ENCODE results near the gene CCDC93. TPM values are rescaled to one million over a fixed set of nuclear protein-coding genes. Genes with fewer than 3 reads are reported as not detected.

Gene CCDC93
- total and polyA plus RNA-seq, 2 of the 4 experiments (the other 2 are of a cell fraction): 8.1 to 17.2 TPM

DNA sequence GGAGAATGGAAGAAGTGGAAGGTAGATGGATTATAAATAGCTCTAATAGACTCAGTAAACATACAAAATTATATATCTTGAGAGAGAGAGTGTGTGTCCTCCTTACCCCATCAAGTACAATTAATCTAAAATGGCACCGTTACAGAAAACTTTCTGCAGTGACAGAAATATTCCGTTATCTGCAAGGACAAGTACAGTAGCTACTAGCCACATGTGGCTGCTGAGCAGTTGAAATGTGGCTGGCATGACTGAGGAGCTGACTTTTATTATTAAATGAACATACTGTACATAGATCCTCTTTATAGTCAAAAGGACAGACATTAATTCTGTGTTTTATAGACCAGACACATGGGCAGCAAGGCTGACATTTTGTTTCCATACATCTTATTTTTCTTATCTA is 7.0 kb downstream of the CCDC93 start:
- in situ Hi-C loops (cut with MboI; ENCODE audit: low sequenced_read_pairs): no loop called here
- Histone ChIP-seq H2BK120ac (ENCODE audit: low read depth, low read length) (no peak overlapping the region), H3K4me1 (ENCODE audit: control insufficient read depth, insufficient read depth, low read length) (no peaks in the 10 kb centered on the region), H3K9me3 (ENCODE audit: control insufficient read depth, insufficient read depth, low read length) (no peaks in the 10 kb centered on the region), H3K23ac (ENCODE audit: low read depth, low read length) (no peak overlapping the region), H4K5ac (ENCODE audit: low read depth, low read length) (no peak overlapping the region), H3K27ac (ENCODE audit: insufficient read depth, low read length) (no peak overlapping the region), H2BK20ac (ENCODE audit: low read depth, low read length) (no peak overlapping the region), H4K8ac (ENCODE audit: low read depth in 2 of 2, low read length in 2 of 2) (no peak overlapping the region), H3K14ac (replicated peaks; ENCODE audit: low read depth, low read length) (no peak overlapping the region), H2AK9ac (replicated peaks; ENCODE audit: low read depth, low read length, poor library complexity) (no peak overlapping the region), H3K9ac (ENCODE audit: low read depth, low read length) (no peak overlapping the region), H4K91ac (ENCODE audit: insufficient read depth, low read depth, low read length) (no peak overlapping the region), H2AFZ (replicated peaks; ENCODE audit: low read length, poor library complexity) (no peak overlapping the region), H3K4me2 (ENCODE audit: low read depth, low read length) (no peak overlapping the region), H3K27me3 (ENCODE audit: control insufficient read depth, insufficient read depth, low read length) (no peaks in the 10 kb centered on the region), H3K18ac (ENCODE audit: low read depth, low read length) (no peak overlapping the region), H3K4ac (ENCODE audit: low read depth, low read length) (no peak overlapping the region), H2BK15ac (ENCODE audit: low read depth, low read length) (no peak overlapping the region), H3K36me3 (ENCODE audit: control insufficient read depth, insufficient read depth, low read length) (peaks cover 16% of the 10 kb centered on the region), H3K9me1 (ENCODE audit: insufficient read depth, low read length) (no peaks in the 10 kb centered on the region), H3K4me3 (ENCODE audit: insufficient read depth, low read depth, low read length) (no peak overlapping the region), H3K79me1 (ENCODE audit: low read depth in 1 of 2, low read length in 2 of 2) (peaks cover 0 to 24% of the 10 kb centered on the region in 2 experiments; a peak in 3 of 4 replicates), H3K56ac (ENCODE audit: extremely low read depth, insufficient read depth, low read length) (no peak overlapping the region), H2AK5ac (ENCODE audit: low read depth, low read length) (no peak overlapping the region), H2BK5ac (ENCODE audit: low read depth, low read length, poor library complexity, severe bottlenecking) (no peak overlapping the region), H4K20me1 (ENCODE audit: insufficient read depth, low read length) (peaks cover 11% of the 10 kb centered on the region; the same call in 1 of the 2 replicates)
- ChIA-PET POLR2A (ENCODE audit: unreplicated experiment) (no interaction called here), CTCF (interaction anchor here (1.6 kb wide), 1 partner anchor 192 kb away, joined by 3 read pairs; the partner anchor contains the start of gene DDX18)
- DNase-seq (no peak), ATAC-seq (ENCODE audit: low read depth) (no peak)
- no CpG with 5 or more reads among the region's 2 CpGs for WGBS, 2 experiments (ENCODE audit: extremely low coverage in 2 of 2, insufficient read length in 1 of 2)
- no TSS peak for BruUV-seq (replicated peaks)
- TF ChIP-seq, protein P1, sequence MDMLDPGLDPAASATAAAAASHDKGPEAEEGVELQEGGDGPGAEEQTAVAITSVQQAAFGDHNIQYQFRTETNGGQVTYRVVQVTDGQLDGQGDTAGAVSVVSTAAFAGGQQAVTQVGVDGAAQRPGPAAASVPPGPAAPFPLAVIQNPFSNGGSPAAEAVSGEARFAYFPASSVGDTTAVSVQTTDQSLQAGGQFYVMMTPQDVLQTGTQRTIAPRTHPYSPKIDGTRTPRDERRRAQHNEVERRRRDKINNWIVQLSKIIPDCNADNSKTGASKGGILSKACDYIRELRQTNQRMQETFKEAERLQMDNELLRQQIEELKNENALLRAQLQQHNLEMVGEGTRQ (IDR thresholded peaks at IDR 0.05; ENCODE audit: low read depth, low read length): no peak
- no peak for TF ChIP-seq NFE2L2 (IDR thresholded peaks at IDR 0.05; ENCODE audit: low read depth, low read length)
- no peak for TF ChIP-seq MAZ (IDR thresholded peaks at IDR 0.05; ENCODE audit: borderline replicate concordance, low read depth, low read length)
- TF ChIP-seq RFX5 (IDR thresholded peaks at IDR 0.05; ENCODE audit: low read depth, low read length): no peak
- TF ChIP-seq, protein P2, sequence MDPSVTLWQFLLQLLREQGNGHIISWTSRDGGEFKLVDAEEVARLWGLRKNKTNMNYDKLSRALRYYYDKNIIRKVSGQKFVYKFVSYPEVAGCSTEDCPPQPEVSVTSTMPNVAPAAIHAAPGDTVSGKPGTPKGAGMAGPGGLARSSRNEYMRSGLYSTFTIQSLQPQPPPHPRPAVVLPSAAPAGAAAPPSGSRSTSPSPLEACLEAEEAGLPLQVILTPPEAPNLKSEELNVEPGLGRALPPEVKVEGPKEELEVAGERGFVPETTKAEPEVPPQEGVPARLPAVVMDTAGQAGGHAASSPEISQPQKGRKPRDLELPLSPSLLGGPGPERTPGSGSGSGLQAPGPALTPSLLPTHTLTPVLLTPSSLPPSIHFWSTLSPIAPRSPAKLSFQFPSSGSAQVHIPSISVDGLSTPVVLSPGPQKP (IDR thresholded peaks at IDR 0.05; ENCODE audit: borderline replicate concordance, low read depth, low read length): no peak
- no peak for TF ChIP-seq MXI1 (IDR thresholded peaks at IDR 0.05; ENCODE audit: borderline replicate concordance, low read depth, low read length)
- no peak for TF ChIP-seq SMC3 (IDR thresholded peaks at IDR 0.05; ENCODE audit: low read depth, low read length)
- TF ChIP-seq CHD1 (IDR thresholded peaks at IDR 0.05; ENCODE audit: low read depth, low read length): no peak
- TF ChIP-seq RAD21 (IDR thresholded peaks at IDR 0.05; ENCODE audit: low read length): no peak
- no peak for TF ChIP-seq MAFK (IDR thresholded peaks at IDR 0.05; ENCODE audit: low read depth, low read length)
- TF ChIP-seq, protein P3, sequence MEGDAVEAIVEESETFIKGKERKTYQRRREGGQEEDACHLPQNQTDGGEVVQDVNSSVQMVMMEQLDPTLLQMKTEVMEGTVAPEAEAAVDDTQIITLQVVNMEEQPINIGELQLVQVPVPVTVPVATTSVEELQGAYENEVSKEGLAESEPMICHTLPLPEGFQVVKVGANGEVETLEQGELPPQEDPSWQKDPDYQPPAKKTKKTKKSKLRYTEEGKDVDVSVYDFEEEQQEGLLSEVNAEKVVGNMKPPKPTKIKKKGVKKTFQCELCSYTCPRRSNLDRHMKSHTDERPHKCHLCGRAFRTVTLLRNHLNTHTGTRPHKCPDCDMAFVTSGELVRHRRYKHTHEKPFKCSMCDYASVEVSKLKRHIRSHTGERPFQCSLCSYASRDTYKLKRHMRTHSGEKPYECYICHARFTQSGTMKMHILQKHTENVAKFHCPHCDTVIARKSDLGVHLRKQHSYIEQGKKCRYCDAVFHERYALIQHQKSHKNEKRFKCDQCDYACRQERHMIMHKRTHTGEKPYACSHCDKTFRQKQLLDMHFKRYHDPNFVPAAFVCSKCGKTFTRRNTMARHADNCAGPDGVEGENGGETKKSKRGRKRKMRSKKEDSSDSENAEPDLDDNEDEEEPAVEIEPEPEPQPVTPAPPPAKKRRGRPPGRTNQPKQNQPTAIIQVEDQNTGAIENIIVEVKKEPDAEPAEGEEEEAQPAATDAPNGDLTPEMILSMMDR (conservative IDR thresholded peaks at IDR 0.05; ENCODE audit: low read depth, low read length): no peak
- no peak for TF ChIP-seq FOS (IDR thresholded peaks at IDR 0.05; ENCODE audit: low read depth, low read length)
- intact Hi-C loops (cut with micrococcal nuclease): no loop called here
- dilution Hi-C loops (cut with HindIII; ENCODE audit: low sequenced_read_pairs, unreplicated experiment): no loop called here

All from IMR-90 (cell line).